Astrocyte (in vitro differentiated cells and primary cell): ENCODE results near the gene KANK2. TPM values are rescaled to one million over a fixed set of nuclear protein-coding genes. Genes with fewer than 3 reads are reported as not detected.

Source experiments
- DNase-seq: peaks from one replicate; pipeline ENCODE4 v3.0.0-alpha.2; 2010; ENCODE audit warnings: low read depth
- FAIRE-seq: peaks from 2 replicates; lab custom pipeline; 2011; peaks lifted over from hg19 to GRCh38; lab: Jason Lieb, UNC
- H2AFZ ChIP-seq: 2 replicates; pipeline ENCODE4 v1.6.0; 2012; ENCODE audit warnings: low read depth, low read length, inconsistent platforms
- H3K27ac ChIP-seq: 2 replicates; pipeline ENCODE4 v1.5.1; 2011; ENCODE audit warnings: low read depth, low read length, inconsistent platforms
- H3K27me3 ChIP-seq: 2 replicates; pipeline ENCODE4 v1.6.0; 2011; ENCODE audit warnings: low read length, inconsistent platforms; ENCODE audit not compliant: insufficient read depth
- H3K36me3 ChIP-seq: 2 replicates; pipeline ENCODE4 v1.5.1; 2011; ENCODE audit warnings: low read length, inconsistent platforms; ENCODE audit not compliant: insufficient read depth
- H3K4me1 ChIP-seq: 2 replicates; pipeline ENCODE4 v1.5.1; 2011; ENCODE audit warnings: low read length, inconsistent platforms; ENCODE audit not compliant: insufficient read depth
- H3K4me2 ChIP-seq: 2 replicates; pipeline ENCODE4 v1.6.0; 2012; ENCODE audit warnings: low read length, inconsistent platforms
- H3K4me3 ChIP-seq: 2 replicates; pipeline ENCODE4 v1.5.1; 2011; ENCODE audit warnings: low read depth, mild to moderate bottlenecking, low read length, inconsistent platforms; ENCODE audit not compliant: insufficient read depth
- H3K79me2 ChIP-seq: 2 replicates; pipeline ENCODE4 v1.6.0; 2012; ENCODE audit warnings: mild to moderate bottlenecking, low read length, inconsistent platforms; ENCODE audit not compliant: insufficient read depth
- H3K9ac ChIP-seq: 2 replicates; pipeline ENCODE4 v1.6.0; 2012; ENCODE audit warnings: mild to moderate bottlenecking, low read length, inconsistent platforms
- H3K9me3 ChIP-seq: 2 replicates; pipeline ENCODE4 v1.5.1; 2012; ENCODE audit warnings: low read depth, mild to moderate bottlenecking, low read length, inconsistent platforms; ENCODE audit not compliant: insufficient read depth
- H4K20me1 ChIP-seq: 2 replicates; pipeline ENCODE4 v1.6.0; 2012; ENCODE audit warnings: low read length, inconsistent platforms; ENCODE audit not compliant: insufficient read depth
- H3K27ac Mint-ChIP-seq: one replicate; pipeline ENCODE4 v1.8.0; 2021; ENCODE audit warnings: mild to moderate bottlenecking, mixed read lengths; ENCODE audit not compliant: unreplicated experiment
- H3K27me3 Mint-ChIP-seq: one replicate; pipeline ENCODE4 v1.8.0; 2021; ENCODE audit warnings: low read depth, mixed read lengths; ENCODE audit not compliant: unreplicated experiment
- H3K36me3 Mint-ChIP-seq: one replicate; pipeline ENCODE4 v1.8.0; 2021; ENCODE audit warnings: low read depth, mixed read lengths; ENCODE audit not compliant: unreplicated experiment
- H3K4me1 Mint-ChIP-seq: one replicate; pipeline ENCODE4 v1.8.0; 2021; ENCODE audit warnings: low read depth, mixed read lengths; ENCODE audit not compliant: unreplicated experiment
- H3K4me3 Mint-ChIP-seq: one replicate; pipeline ENCODE4 v1.8.0; 2021; ENCODE audit warnings: mild to moderate bottlenecking, moderate library complexity, mixed read lengths; ENCODE audit not compliant: unreplicated experiment
- H3K9me3 Mint-ChIP-seq: one replicate; pipeline ENCODE4 v1.8.0; 2021; ENCODE audit warnings: mild to moderate bottlenecking, mixed read lengths; ENCODE audit not compliant: unreplicated experiment
- CTCF ChIP-seq: IDR thresholded peaks from 2 replicates; pipeline ENCODE4 v1.5.1; 2011; ENCODE audit warnings: low read depth, mild to moderate bottlenecking, inconsistent platforms, low read length, moderate library complexity; ENCODE audit not compliant: insufficient read depth
- EZH2 ChIP-seq: IDR thresholded peaks from 2 replicates; pipeline ENCODE4 v1.6.1; 2012; ENCODE audit warnings: mild to moderate bottlenecking, low read length, inconsistent platforms; ENCODE audit not compliant: insufficient read depth
- total RNA-seq: library from RNA; stranded (reverse); gene quantifications from 2 replicates; pipeline ENCODE4 v1.2.1, GENCODE V29; 2021

Gene KANK2
- total RNA-seq, 1 donor from 2014 or later = 50.3 TPM

GRCh38 chr19:11166281-11167142, 30.8 kb downstream of the KANK2 start:
- Histone ChIP-seq H3K27me3 (no peaks in the 10 kb centered on the region), H3K4me3 (no peak overlapping the region), H3K9ac (no peak overlapping the region), H3K27ac (no peak overlapping the region), H4K20me1 (no peaks in the 10 kb centered on the region), H3K4me1 (peaks cover 38% of the 10 kb centered on the region), H2AFZ (no peak overlapping the region), H3K9me3 (no peaks in the 10 kb centered on the region), H3K36me3 (peaks cover 8% of the 10 kb centered on the region), H3K79me2 (no peaks in the 10 kb centered on the region), H3K4me2 (no peak overlapping the region)
- TF ChIP-seq CTCF = no peak
- no peak for TF ChIP-seq EZH2
- FAIRE-seq (no peak), DNase-seq (no peak)
- H3K27ac Mint-ChIP-seq = no peak overlapping the region
- no peaks in the 10 kb centered on the region for H3K27me3 Mint-ChIP-seq
- H3K9me3 Mint-ChIP-seq = no peaks in the 10 kb centered on the region
- H3K36me3 Mint-ChIP-seq = peaks cover 32% of the 10 kb centered on the region
- no peak overlapping the region for H3K4me3 Mint-ChIP-seq
- H3K4me1 Mint-ChIP-seq = peaks cover 6% of the 10 kb centered on the region

DNA sequence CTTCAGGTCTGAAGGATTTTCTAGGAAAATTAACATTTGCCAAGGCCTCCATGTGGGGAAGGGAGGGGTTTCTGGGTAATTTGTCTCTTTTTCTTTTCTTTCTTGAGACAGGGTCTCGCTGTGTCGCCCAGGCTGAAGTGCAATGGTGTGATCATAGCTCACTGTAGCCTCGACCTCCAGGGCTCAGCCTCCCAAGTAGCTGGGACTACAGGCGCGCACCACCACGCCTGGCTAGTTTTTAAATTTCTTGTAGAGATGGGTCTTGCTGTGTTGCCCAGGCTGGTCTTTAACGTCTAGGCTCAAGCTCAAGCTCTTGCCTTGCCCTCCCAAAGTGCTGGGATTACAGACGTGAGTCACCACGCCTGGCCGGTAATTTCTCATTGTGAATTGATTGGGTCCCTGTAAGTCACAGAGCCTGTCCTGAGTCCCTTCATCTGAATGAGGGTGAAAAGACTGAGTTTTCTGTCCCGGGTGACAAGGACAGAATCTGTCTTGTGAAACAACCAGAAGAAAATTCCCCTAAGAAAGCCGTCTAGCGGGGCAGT, 31.8 kb downstream of the KANK2 start:
- Histone ChIP-seq H3K27ac (peak overlapping the region; percentile 61), H3K4me3 (no peak overlapping the region), H3K79me2 (no peaks in the 10 kb centered on the region), H3K4me2 (peak overlapping the region; percentile 68), H3K4me1 (peaks cover 38% of the 10 kb centered on the region), H2AFZ (peak overlapping the region; percentile 13), H3K27me3 (no peaks in the 10 kb centered on the region), H3K9me3 (no peaks in the 10 kb centered on the region), H4K20me1 (no peaks in the 10 kb centered on the region), H3K9ac (peak overlapping the region; percentile 53), H3K36me3 (peaks cover 8% of the 10 kb centered on the region)
- TF ChIP-seq CTCF = no peak
- TF ChIP-seq EZH2 = no peak
- Mint-ChIP-seq H3K36me3 (peaks cover 32% of the 10 kb centered on the region), H3K4me3 (no peak overlapping the region), H3K27ac (no peak overlapping the region), H3K4me1 (peaks cover 6% of the 10 kb centered on the region), H3K9me3 (no peaks in the 10 kb centered on the region), H3K27me3 (no peaks in the 10 kb centered on the region)
- no peak for DNase-seq
- FAIRE-seq = no peak
